HEK293 (cell line): Measurements from ENCODE around the gene TCAF1.
A peak's percentile ranks its signal among the peaks of the same experiment; 100 is the strongest.

ENCODE experiments used
- CTCF ChIA-PET: fragments of 350-600 bp; formaldehyde crosslinking; extraction: SDS; loops from one replicate; lab custom pipeline; 2021; ENCODE audit warnings: antibody characterized with exemption; lab: Yijun Ruan, JAX
- POLR2A ChIA-PET: fragments of 300-600 bp; formaldehyde crosslinking; extraction: SDS; loops from one replicate; lab custom pipeline; 2020; ENCODE audit warnings: antibody characterized with exemption, inconsistent platforms; lab: Yijun Ruan, JAX
- H3K27ac ChIP-seq: fragments of 200-500 bp; sonication (Bioruptor generic); 2 replicates; pipeline ENCODE4 v1.5.1; 2014; ENCODE audit warnings: low read depth, low read length, control low read depth, inconsistent platforms; ENCODE audit errors: extremely low read depth
- H3K36me3 ChIP-seq, 2 experiments: fragments of 200-500 bp in 1 of 2; sonication (Bioruptor generic) in 1 of 2; 1 replicate in 1 of 2; 2 replicates in 1 of 2; pipeline ENCODE4 v1.5.1; 2014 to 2017; ENCODE audit warnings: inconsistent platforms in 2 of 2, low read length in 2 of 2; ENCODE audit not compliant: control insufficient read depth in 2 of 2, insufficient read depth in 1 of 2
- H3K4me1 ChIP-seq: fragments of 200-500 bp; sonication (Bioruptor generic); 2 replicates; pipeline ENCODE4 v1.5.1; 2014; ENCODE audit warnings: mild to moderate bottlenecking, low read length, inconsistent platforms; ENCODE audit not compliant: control insufficient read depth, insufficient read depth
- H3K4me3 ChIP-seq: 2 replicates; pipeline ENCODE4 v1.5.1; 2011; ENCODE audit warnings: low read depth, mild to moderate bottlenecking, control low read depth, low read length, moderate library complexity
- H3K9me3 ChIP-seq: fragments of 200-500 bp; sonication (Bioruptor generic); 2 replicates; pipeline ENCODE4 v1.5.1; 2014; ENCODE audit warnings: low read depth, low read length, inconsistent platforms; ENCODE audit not compliant: control insufficient read depth, insufficient read depth
- BCL11A ChIP-seq: fragments of 450-650 bp; formaldehyde crosslinking; IDR thresholded peaks from 2 replicates; pipeline ENCODE4 v1.5.1; 2016; ENCODE audit warnings: low read depth, missing biosample characterization, missing genetic modification characterization
- HOXC10 ChIP-seq: sonication (generic); formaldehyde crosslinking; IDR thresholded peaks from 2 replicates; pipeline ENCODE4 v1.8.1; 2023; ENCODE audit warnings: mild to moderate bottlenecking, missing genetic modification reagents
- KLF10 ChIP-seq: fragments of 450-650 bp; IDR thresholded peaks from 2 replicates; pipeline ENCODE4 v1.5.1; 2018; ENCODE audit warnings: missing biosample characterization, mild to moderate bottlenecking, missing genetic modification characterization
- KLF7 ChIP-seq: fragments of 450-650 bp; formaldehyde crosslinking; IDR thresholded peaks from 2 replicates; pipeline ENCODE4 v1.5.1; 2016; ENCODE audit warnings: missing biosample characterization, missing genetic modification characterization, borderline replicate concordance
- ZFHX2 ChIP-seq: fragments of 450-650 bp; formaldehyde crosslinking; conservative IDR thresholded peaks from 2 replicates; pipeline ENCODE4 v1.5.1; 2016; ENCODE audit warnings: missing biosample characterization, missing genetic modification characterization
- ZFP69B ChIP-seq: fragments of 450-650 bp; formaldehyde crosslinking; IDR thresholded peaks from 2 replicates; pipeline ENCODE4 v1.5.1; 2016; ENCODE audit warnings: missing biosample characterization, missing genetic modification characterization
- ZIC2 ChIP-seq: fragments of 450-650 bp; formaldehyde crosslinking; IDR thresholded peaks from 2 replicates; pipeline ENCODE4 v1.5.1; 2016; ENCODE audit warnings: missing biosample characterization, missing genetic modification characterization
- ZNF148 ChIP-seq: fragments of 450-650 bp; formaldehyde crosslinking; IDR thresholded peaks from 2 replicates; pipeline ENCODE4 v1.5.0; 2017; ENCODE audit warnings: missing biosample characterization, missing genetic modification characterization, borderline replicate concordance
- ZNF174 ChIP-seq: fragments of 450-650 bp; formaldehyde crosslinking; IDR thresholded peaks from 2 replicates; pipeline ENCODE4 v1.5.0; 2017; ENCODE audit warnings: missing biosample characterization, mild to moderate bottlenecking, missing genetic modification characterization
- ZNF248 ChIP-seq: fragments of 450-650 bp; formaldehyde crosslinking; IDR thresholded peaks from 2 replicates; pipeline ENCODE4 v1.5.1; 2017; ENCODE audit warnings: missing biosample characterization, missing genetic modification characterization
- ZNF341 ChIP-seq: fragments of 450-650 bp; formaldehyde crosslinking; IDR thresholded peaks from 2 replicates; pipeline ENCODE4; 2016; ENCODE audit warnings: low read depth, missing biosample characterization, missing genetic modification characterization
- ZNF354C ChIP-seq: fragments of 450-650 bp; formaldehyde crosslinking; IDR thresholded peaks from 2 replicates; pipeline ENCODE4 v1.5.1; 2016; ENCODE audit warnings: missing biosample characterization, missing genetic modification characterization, low read depth, borderline replicate concordance
- ZNF521 ChIP-seq: fragments of 450-650 bp; formaldehyde crosslinking; IDR thresholded peaks from 2 replicates; pipeline ENCODE4 v1.5.1; 2017; ENCODE audit warnings: missing biosample characterization, mild to moderate bottlenecking, missing genetic modification characterization
- ZNF555 ChIP-seq: fragments of 450-650 bp; formaldehyde crosslinking; conservative IDR thresholded peaks from 2 replicates; pipeline ENCODE4 v1.5.1; 2017; ENCODE audit warnings: missing biosample characterization, mild to moderate bottlenecking, missing genetic modification characterization, inconsistent platforms
- ZNF747 ChIP-seq: fragments of 450-650 bp; formaldehyde crosslinking; IDR thresholded peaks from 2 replicates; pipeline ENCODE4 v1.5.1; 2016; ENCODE audit warnings: missing biosample characterization, missing genetic modification characterization
- ZNF792 ChIP-seq: fragments of 450-650 bp; formaldehyde crosslinking; IDR thresholded peaks from 2 replicates; pipeline ENCODE4 v1.5.1; 2016; ENCODE audit warnings: missing biosample characterization, missing genetic modification characterization
- ZSCAN23 ChIP-seq: fragments of 450-650 bp; formaldehyde crosslinking; IDR thresholded peaks from 2 replicates; pipeline ENCODE4 v1.5.1; 2016; ENCODE audit warnings: missing biosample characterization, missing genetic modification characterization
- TF ChIP-seq, protein P1 (sequence below): fragments of 450-650 bp; formaldehyde crosslinking; IDR thresholded peaks from 2 replicates; pipeline ENCODE4 v1.5.1; 2017; ENCODE audit warnings: missing biosample characterization, missing genetic modification characterization
- TF ChIP-seq, protein P2 (sequence below): fragments of 450-650 bp; formaldehyde crosslinking; IDR thresholded peaks from 2 replicates; pipeline ENCODE4 v1.5.1; 2016; ENCODE audit warnings: missing biosample characterization, missing genetic modification characterization
- TF ChIP-seq, protein P3 (sequence below): fragments of 450-650 bp; formaldehyde crosslinking; IDR thresholded peaks from 2 replicates; pipeline ENCODE4 v1.5.1; 2016; ENCODE audit warnings: missing biosample characterization, missing genetic modification characterization
- TF ChIP-seq, protein P4 (sequence below): fragments of 450-650 bp; formaldehyde crosslinking; IDR thresholded peaks from 2 replicates; pipeline ENCODE4 v1.5.1; 2017; ENCODE audit warnings: missing biosample characterization, missing genetic modification characterization

TCAF1 gene

GRCh38 chr7:143884241-143884968 is 17.6 kb downstream of the TCAF1 start:
- H3K27ac ChIP-seq = no peak overlapping the region

DNA sequence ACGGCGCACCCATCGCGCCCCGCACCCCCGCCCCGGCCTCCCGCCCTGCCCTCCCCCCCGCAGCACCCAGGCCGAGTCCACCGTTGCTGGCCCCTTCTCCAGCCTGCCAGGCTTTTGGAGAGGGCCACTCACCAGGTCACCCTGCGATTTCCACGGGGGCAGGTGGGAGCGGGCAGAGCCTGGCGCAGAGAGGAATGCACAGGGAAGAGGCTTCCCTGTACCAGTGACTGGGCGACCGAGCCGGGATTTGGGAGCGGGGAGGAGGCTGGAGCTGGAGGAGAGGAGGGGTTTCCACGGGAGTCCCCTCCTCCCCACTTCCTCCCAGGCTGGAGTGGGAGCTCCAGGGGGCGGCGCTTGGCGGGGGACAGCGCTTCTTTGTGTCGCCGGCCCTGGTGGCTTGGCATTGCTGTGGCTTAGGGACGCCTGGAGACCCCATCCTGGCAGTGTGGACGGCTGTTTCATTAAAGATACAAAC is 19.3 kb downstream of the TCAF1 start:
- peak overlapping the region; percentile 63 for H3K4me3 ChIP-seq
- no peaks in the 10 kb centered on the region for H3K9me3 ChIP-seq
- H3K4me1 ChIP-seq = no peaks in the 10 kb centered on the region
- POLR2A ChIA-PET = interaction anchor here (1.0 to 1.5 kb wide), 2 partner anchors 14 to 19 kb away, joined by 3 to 21 read pairs; partner anchors contain the start of gene TCAF1
- CTCF ChIA-PET = interaction anchor here (0.6 kb wide), 1 partner anchor 10 kb away, joined by 4 read pairs; no protein-coding TSS in a partner anchor
- peaks cover 0 to 8% of the 10 kb centered on the region in 2 experiments; a peak in 1 of 3 replicates for H3K36me3 ChIP-seq
- H3K27ac ChIP-seq = no peak overlapping the region; the same call in 1 of the 2 replicates
- TF ChIP-seq, protein P1, sequence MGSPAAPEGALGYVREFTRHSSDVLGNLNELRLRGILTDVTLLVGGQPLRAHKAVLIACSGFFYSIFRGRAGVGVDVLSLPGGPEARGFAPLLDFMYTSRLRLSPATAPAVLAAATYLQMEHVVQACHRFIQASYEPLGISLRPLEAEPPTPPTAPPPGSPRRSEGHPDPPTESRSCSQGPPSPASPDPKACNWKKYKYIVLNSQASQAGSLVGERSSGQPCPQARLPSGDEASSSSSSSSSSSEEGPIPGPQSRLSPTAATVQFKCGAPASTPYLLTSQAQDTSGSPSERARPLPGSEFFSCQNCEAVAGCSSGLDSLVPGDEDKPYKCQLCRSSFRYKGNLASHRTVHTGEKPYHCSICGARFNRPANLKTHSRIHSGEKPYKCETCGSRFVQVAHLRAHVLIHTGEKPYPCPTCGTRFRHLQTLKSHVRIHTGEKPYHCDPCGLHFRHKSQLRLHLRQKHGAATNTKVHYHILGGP = no peak
- TF ChIP-seq KLF10 (tag by site-specific recombination) (no peak), ZNF354C (tag by site-specific recombination) (no peak), ZFHX2 (no peak), ZNF747 (tag by site-specific recombination) (no peak), ZNF521 (tag by site-specific recombination) (no peak), ZNF341 (tag by site-specific recombination) (no peak), ZNF792 (no peak), ZNF248 (tag by site-specific recombination) (no peak), HOXC10 (CRISPR knock-in tag) (no peak), BCL11A (tag by site-specific recombination) (no peak), KLF7 (tag by site-specific recombination) (no peak), ZIC2 (tag by site-specific recombination) (no peak), ZNF174 (tag by site-specific recombination) (no peak), ZSCAN23 (tag by site-specific recombination) (no peak), ZNF555 (tag by site-specific recombination) (no peak)
- TF ChIP-seq, protein P2, sequence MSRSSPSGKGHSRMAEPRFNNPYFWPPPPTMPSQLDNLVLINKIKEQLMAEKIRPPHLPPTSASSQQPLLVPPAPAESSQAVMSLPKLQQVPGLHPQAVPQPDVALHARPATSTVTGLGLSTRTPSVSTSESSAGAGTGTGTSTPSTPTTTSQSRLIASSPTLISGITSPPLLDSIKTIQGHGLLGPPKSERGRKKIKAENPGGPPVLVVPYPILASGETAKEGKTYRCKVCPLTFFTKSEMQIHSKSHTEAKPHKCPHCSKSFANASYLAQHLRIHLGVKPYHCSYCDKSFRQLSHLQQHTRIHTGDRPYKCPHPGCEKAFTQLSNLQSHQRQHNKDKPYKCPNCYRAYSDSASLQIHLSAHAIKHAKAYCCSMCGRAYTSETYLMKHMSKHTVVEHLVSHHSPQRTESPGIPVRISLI (tag by site-specific recombination) = no peak
- TF ChIP-seq, protein P3, sequence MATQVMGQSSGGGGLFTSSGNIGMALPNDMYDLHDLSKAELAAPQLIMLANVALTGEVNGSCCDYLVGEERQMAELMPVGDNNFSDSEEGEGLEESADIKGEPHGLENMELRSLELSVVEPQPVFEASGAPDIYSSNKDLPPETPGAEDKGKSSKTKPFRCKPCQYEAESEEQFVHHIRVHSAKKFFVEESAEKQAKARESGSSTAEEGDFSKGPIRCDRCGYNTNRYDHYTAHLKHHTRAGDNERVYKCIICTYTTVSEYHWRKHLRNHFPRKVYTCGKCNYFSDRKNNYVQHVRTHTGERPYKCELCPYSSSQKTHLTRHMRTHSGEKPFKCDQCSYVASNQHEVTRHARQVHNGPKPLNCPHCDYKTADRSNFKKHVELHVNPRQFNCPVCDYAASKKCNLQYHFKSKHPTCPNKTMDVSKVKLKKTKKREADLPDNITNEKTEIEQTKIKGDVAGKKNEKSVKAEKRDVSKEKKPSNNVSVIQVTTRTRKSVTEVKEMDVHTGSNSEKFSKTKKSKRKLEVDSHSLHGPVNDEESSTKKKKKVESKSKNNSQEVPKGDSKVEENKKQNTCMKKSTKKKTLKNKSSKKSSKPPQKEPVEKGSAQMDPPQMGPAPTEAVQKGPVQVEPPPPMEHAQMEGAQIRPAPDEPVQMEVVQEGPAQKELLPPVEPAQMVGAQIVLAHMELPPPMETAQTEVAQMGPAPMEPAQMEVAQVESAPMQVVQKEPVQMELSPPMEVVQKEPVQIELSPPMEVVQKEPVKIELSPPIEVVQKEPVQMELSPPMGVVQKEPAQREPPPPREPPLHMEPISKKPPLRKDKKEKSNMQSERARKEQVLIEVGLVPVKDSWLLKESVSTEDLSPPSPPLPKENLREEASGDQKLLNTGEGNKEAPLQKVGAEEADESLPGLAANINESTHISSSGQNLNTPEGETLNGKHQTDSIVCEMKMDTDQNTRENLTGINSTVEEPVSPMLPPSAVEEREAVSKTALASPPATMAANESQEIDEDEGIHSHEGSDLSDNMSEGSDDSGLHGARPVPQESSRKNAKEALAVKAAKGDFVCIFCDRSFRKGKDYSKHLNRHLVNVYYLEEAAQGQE (tag by site-specific recombination) = no peak

More at GRCh38 chr7:143884241-143884968, 17.6 kb downstream of the TCAF1 start:
- peaks cover 0 to 12% of the 10 kb centered on the region in 2 experiments; a peak in 1 of 3 replicates for H3K36me3 ChIP-seq
- no peaks in the 10 kb centered on the region for H3K9me3 ChIP-seq
- TF ChIP-seq ZFP69B (no peak), ZNF148 (tag by site-specific recombination) (no peak)
- TF ChIP-seq, protein P4, sequence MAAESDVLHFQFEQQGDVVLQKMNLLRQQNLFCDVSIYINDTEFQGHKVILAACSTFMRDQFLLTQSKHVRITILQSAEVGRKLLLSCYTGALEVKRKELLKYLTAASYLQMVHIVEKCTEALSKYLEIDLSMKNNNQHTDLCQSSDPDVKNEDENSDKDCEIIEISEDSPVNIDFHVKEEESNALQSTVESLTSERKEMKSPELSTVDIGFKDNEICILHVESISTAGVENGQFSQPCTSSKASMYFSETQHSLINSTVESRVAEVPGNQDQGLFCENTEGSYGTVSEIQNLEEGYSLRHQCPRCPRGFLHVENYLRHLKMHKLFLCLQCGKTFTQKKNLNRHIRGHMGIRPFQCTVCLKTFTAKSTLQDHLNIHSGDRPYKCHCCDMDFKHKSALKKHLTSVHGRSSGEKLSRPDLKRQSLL = no peak
- ChIA-PET CTCF (interaction anchor here (0.6 to 1.4 kb wide), 4 partner anchors 9 to 489 kb away, joined by 3 to 5 read pairs (median 4); no protein-coding TSS in a partner anchor), POLR2A (interaction anchor here (1.4 kb wide), 1 partner anchor 18 kb away, joined by 4 read pairs; the partner anchor contains the start of gene TCAF1)
- peak overlapping the region; percentile 43; the same call in 1 of the 2 replicates for H3K4me3 ChIP-seq
- no peaks in the 10 kb centered on the region for H3K4me1 ChIP-seq
